COR-L47 (cell line): ENCODE measurements around the gene NEDD4L.
"Not testable (repeated sequence)": the region's sequence is repeated elsewhere in the genome, so short reads cannot be mapped to it uniquely, and the experiment has no call there.

Experiments used
- DNase-seq: peaks from one replicate; lab custom pipeline; 2025; lab: John Stamatoyannopoulos, UW

The NEDD4L gene

DNA sequence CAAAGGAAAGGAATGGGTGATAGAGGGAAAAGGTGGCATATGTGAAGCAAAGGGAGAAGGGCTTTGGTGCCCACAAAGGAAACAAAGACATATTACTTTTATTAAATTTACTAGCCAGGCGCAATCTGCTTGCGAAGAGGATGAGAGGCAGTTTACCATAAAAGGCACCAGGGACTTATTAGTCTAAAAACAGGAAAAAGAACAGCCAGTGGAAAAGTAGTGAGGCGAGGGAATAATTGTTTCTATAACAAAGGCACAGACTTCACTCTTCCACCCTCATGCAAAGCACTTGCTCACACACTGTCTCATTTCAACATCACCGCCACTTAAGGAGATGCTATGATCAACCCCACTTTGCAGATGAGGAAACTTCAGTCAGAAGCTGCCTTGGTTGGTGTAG is 374.3 kb downstream of the NEDD4L start:
- DNase-seq: no peak

DNA sequence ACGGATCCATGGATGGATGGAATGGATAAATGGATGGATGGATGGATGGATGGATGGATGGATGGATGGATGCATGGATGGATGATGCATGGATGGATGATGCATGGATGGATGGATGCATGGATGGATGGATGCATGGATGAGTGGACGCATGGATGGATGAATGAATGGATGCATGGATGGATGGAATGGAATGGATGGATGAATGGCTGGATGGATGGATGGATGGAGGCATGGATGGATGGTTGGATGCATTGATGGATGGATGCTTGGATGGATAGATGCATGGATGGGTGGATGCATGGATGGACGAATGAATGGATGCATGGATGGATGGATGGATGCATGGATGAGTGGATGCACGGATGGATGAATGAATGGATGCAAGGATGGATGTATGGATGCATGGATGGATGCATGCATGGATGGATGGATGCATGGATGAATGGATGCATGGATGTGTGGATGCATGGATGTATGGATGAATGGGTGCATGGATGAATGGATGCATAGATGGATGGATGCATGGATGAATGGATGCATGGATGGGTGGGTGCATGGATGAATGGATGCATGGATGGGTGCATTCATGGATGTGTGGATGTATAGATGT is 375.7 kb downstream of the NEDD4L start:
- no peak for DNase-seq

DNA sequence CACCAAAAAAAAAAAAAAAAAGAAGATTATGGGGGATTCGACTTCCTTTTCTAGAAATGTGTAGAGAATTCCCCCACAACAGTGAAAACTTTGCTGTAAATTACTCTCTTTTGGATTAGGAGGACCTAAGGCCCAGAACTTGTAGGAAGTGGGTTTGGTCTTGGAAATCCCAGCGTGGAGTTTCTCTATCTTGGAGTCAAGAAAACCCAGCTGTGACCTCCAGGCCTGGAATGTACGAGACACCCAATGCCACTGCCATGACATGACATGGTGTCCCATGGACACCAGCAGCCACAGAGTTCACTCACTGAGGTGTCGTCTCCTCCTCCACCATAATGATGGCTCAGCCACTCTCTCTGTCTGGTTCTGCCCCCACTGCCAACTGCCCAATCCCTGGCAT is 382.6 kb downstream of the NEDD4L start:
- no peak for DNase-seq

DNA sequence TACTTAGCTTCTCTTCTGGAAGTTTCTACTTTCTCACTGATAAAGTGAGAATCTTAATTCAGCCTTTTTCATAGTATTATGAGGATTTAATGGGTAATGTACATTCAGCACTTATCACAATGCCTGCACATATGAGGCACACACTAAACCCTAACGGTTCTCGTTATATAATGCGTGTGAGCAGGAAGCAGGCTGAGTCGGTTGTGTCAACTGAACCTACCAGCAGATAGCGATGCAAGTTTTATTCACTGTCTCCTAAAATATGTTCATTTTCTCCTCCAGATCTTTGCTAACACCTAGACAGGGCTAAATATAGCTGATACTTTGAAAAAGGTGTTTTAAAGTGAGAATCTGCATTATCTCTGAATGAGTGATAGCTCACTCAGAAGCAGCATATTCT is 383.3 kb downstream of the NEDD4L start:
- DNase-seq: no peak

DNA sequence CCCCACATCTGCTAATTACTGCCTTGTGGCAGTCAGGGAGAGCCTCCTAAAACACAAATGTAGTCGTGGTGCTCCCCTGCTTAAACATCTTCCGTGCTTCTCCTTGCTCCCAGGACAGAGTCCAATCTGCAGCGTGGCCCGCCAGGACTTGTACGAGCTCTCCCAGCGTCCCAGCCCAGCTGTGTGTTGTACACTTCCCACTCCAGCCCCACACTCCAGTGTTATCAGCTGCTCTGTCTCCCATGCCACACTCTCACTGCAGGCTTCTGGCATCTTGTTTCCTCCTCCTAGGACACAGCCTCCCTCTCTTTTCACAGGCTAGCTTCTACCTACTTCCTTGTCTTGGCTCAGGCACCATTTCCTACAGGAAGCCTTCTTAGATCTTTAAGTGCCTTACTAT is 385.4 kb downstream of the NEDD4L start:
- DNase-seq: no peak

DNA sequence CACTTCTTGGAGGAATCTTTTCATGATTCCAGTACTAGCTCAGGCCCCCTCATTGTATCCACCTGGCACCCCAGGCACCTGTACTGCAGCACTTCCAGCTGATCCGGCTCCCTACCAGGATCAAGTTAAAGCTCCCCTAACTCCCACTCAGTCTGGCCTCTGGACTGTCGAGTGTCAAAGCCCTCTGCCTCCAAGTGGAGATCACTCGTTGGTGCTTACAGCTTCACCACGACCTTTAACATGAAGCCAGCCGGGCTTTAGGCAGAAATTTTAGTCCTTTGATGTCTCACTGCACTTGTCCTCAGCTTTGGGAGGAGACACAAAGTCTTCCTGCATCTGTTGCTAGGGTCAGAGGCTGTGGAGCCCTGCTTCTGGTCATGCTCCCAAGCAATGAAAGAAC is 387.2 kb downstream of the NEDD4L start:
- DNase-seq: no peak

DNA sequence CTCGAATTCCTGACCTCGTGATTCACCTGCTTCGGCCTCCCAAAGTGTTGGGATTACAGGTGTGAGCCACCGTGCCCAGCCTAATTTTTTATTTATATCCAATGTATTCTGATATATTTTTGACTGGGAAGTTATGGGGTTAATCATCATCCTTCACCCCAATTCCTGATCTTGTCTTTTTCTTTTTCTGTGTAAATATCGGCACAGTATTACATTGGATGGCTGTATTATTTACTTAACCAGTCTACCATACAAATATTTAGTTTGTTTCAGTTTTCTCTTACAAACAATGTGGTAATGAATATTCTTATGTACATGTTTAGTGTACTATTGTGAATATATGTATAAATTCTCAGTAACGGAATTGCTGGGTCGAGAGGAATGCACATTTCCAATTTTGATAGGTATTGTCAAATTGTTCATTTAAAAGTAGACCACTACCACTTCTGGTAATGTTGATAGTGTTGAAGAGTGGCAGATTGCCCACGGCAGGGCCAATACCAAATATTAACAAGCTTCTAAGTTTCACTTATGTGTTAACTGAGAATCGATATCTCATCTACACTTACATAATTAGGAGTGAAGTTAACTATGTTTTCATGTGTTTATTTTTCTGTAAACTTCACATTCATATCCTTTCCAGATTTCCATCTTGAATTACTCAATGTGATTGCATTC is 388.2 kb downstream of the NEDD4L start:
- no peak for DNase-seq

DNA sequence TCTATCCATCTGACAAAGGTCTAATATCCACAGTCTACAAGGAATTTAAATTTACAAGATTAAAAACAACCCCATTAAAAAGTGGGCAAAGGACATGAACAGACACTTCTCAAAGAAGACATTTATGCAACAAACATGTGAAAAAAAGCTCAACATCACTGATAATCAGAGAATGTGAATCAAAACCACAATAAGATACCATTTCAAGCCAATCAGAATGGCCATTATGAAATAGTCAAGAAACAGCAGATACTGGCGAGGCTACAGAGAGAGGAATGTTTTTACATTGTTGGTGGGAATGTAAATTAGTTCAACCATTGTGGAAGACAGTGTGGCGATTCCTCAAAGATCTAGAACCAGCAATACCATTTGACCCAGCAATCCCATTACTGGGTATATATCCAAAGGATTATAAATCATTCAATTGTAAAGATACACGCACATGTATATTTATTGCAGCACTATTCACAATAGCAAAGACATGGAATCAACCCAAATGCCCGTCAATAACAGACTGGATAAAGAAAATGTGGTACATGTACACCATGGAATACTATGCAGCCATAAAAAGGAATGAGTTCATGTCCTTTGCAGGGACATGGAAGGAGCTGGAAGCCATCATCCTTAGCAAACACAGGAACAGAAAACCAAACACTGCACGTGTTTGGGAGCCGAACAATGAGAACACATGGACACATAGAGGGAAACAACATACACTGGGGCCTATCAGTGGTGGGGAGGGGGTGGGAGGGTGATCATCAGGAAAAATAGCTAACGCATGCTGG is 391.4 kb downstream of the NEDD4L start:
- not testable (repeated sequence) for DNase-seq

DNA sequence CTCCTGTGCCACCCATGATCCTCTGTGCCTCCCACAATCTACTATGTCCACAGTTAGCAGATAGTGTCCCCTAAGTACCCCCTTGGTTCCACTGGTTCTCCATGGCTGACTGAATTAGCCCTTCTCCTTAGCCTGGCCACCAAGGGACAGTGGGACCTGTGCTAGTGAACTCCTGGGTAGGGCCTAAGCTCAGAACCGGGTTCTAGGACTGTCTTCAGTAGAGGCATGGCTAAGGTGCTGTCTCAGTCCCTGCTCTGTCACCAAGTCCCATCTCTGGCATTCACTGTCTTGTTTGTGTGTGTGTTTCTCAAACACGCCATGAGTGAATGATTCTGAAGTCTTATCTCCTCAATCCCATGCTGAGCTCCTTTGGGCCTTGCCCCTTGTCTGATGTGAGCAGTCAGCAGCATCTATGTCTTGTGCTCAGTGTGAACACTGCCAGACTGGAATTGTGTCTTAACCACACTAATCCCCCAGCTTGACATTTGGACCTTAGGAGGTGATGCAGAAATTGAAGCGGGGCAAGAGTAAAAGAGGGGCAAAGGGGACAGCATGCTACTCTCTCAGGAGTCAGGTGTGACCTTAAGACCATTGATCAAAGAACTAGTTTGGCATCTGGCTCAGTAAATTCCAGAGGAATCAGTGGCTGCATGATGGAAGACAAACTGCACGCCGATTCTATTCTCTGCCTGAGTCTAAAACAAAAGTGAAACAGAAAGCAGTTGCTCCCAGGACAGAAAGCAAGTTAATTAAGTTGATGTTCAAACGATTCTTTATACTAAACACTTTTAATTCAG is 394.3 kb downstream of the NEDD4L start:
- DNase-seq: no peak

DNA sequence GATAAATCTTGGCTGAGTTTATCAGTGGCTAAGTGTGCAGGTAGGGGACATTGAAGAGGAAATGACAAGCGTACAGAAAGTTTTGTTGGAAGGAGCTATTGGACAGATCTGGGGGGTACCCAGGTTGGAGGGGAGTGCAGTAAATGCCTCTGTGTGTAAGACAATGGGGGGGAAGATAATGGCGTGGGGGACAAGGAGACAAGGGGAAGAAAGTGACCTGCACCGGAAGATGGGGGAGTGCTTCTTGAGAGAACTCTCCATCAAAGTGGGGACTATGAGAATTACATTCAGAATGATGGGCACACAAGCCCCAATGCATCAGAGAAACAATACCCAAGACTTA is 394.9 kb downstream of the NEDD4L start:
- DNase-seq: no peak

DNA sequence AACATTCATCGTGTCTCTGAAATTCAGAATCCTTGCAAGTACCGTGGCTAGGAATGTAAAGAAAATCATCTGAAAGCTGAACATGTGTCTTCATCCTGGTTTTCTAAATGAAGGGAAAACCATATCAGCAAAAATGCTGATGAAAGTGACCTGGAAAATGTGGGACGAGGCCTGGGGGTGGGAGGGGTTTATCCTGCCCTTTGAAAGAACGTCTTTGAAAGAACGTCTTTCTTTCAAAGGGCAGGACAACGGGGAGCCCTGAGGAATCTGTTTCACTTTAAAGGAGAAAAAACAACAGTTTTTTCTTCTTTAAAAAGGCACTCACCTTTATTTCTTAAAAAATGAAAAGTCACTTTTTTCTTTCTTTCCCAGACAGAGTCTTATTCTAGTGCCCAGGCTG is 399.6 kb downstream of the NEDD4L start:
- DNase-seq: no peak

DNA sequence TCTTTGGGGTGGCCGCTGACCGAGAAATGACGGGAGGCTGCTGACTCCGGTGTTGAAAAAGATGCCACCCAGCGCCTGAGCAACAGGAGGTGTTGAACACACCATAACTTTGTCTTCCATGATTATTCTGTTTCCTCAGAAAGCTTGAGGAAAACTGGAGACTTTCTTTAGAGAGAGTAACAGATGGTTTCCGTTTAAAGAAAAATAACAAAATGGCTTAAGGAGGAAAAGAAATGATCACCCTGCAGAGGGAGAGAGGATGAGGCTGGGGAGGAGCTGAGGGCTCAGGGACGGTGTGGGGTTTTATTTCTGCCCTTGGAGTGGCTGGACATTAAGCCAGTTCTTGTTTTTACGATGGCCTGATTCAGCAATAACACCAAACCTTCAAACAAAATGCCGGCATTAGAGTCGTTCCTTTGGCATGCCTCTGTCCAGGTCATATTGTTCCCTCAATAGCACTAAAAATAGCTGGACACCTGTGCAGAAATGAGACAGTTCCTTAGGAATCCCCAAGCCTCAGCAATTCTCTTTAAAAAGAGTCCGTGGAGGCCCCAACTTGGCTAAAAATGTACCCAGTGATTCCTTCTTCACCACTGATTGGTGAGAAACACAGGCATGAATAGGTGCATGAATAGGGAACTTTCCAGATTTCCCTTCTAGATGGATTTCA is 402.5 kb downstream of the NEDD4L start:
- DNase-seq: no peak

DNA sequence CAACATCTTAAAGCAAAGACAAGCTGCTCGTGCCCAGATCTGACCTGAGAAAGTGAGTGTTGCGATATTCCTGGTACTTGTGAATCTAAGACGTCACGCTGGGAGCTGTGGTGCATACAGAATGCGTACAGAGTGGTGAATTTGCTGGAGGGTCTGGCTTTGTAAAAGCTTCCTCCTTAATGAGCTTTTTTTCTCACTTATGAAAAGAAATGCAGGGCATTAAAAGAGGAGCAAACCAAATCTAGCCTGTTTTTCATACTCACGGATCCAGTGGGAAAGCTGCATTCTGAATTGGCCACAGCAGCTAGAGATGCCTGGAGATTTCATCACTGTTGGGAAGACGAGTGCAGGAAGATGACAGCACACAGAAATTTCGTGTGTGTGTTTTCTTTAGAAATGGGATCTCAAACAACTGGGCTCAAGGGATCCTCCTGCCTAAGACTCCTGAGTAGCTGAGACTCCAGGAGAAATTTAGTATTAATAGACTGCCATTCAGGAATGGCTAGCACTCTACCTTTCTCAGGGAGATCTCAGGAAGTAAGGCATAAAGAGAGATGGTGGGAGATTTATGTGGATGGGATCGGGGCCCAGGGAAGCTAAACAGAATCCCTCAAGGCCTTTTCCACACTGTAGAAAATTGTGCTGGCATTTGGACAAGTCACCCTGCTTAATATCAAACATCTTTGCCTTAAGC is 403.5 kb downstream of the NEDD4L start:
- DNase-seq: no peak

DNA sequence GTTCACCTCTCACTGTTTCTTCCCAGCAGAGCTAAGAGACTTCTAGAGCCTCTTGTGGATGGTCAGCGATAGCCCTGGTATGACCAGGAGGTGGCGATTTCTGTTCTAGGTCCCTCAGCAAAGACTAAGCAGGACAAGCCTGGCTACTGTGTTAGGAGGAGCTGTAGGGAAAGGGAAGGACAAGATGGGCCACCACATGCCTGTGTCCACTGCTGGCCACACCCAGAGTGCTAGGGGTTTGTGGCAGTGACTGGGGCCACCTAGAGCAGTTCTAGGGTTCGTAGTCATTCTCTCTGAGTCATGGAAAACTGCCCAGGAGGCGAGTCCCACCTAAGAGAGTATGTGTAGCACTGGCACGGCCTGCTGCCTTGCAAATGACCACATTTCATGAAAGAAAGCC is 405.4 kb downstream of the NEDD4L start:
- DNase-seq: no peak
